ENCODE results near the gene FRMD8. TPM values are rescaled to one million over a fixed set of nuclear protein-coding genes. Genes with fewer than 3 reads are reported as not detected.

Gene FRMD8
- total and polyA plus RNA-seq, 9 of the 15 experiments (the other 6 are each of a cell fraction or from before 2014, with no cell fraction given), result 4.5 to 54.5 (median 15.8) TPM

- peak; percentile 56 to 61 for TF ChIP-seq NRF1 (conservative IDR thresholded peaks at IDR 0.05 in 1 of 2, IDR thresholded peaks at IDR 0.05 in 1 of 2)
- no peak for TF ChIP-seq PRMT5 (CRISPR knock-in tag; IDR thresholded peaks at IDR 0.05)
- TF ChIP-seq POLR2B (IDR thresholded peaks at IDR 0.05; ENCODE audit: low read depth, partially characterized antibody), result peak; percentile 43
- peak; percentile 27; the same call in 1 of the 2 replicates for TF ChIP-seq ZNF133 (CRISPR knock-in tag; IDR thresholded peaks at IDR 0.05)
- TF ChIP-seq RBM22 (IDR thresholded peaks at IDR 0.05; ENCODE audit: low read depth, low read length, poor library complexity, severe bottlenecking), result peak; percentile 33
- TF ChIP-seq RCOR1 (IDR thresholded peaks at IDR 0.05; ENCODE audit: borderline replicate concordance in 1 of 2, low read depth in 2 of 2, low read length in 2 of 2), result peak in 1 of 2 experiments; percentile 83; a peak in 2 of 4 replicates
- TF ChIP-seq ZNF274 (IDR thresholded peaks at IDR 0.05; ENCODE audit: borderline replicate concordance, low read depth, low read length), result no peak
- 0 out of 4 replicates have a peak, but pooled peaks of 1 of the 2 experiments have one; percentile 56 for TF ChIP-seq BCLAF1 (IDR thresholded peaks at IDR 0.05; ENCODE audit: borderline replicate concordance in 1 of 2, control insufficient read depth in 1 of 2, low read depth in 2 of 2, low read length in 1 of 2)
- no peak for TF ChIP-seq RFX7 (CRISPR knock-in tag; IDR thresholded peaks at IDR 0.05)
- TF ChIP-seq ZNF41 (CRISPR knock-in tag; conservative IDR thresholded peaks at IDR 0.05), result no peak
- peak; percentile 98 for TF ChIP-seq ATF3 (IDR thresholded peaks at IDR 0.05)
- TF ChIP-seq ATF3 (CRISPR knock-in tag; conservative IDR thresholded peaks at IDR 0.05), result peak; percentile 97
- TF ChIP-seq PKNOX1 (IDR thresholded peaks at IDR 0.05), result peak; percentile 70
- TF ChIP-seq CXXC5 (CRISPR knock-in tag; IDR thresholded peaks at IDR 0.05), result peak; percentile 91
- peak; percentile 88 for TF ChIP-seq MYC (IDR thresholded peaks at IDR 0.05; ENCODE audit: low read depth, low read length)
- peak; percentile 74; the same call in 1 of the 2 replicates for TF ChIP-seq MYC (CRISPR knock-in tag; IDR thresholded peaks at IDR 0.05; ENCODE audit: borderline replicate concordance, low read depth)
- peak; percentile 97 for TF ChIP-seq FOXP1 (CRISPR knock-in tag; IDR thresholded peaks at IDR 0.05)
- TF ChIP-seq ZNF75A (CRISPR knock-in tag; IDR thresholded peaks at IDR 0.05), result 0 out of 2 replicates have a peak, but pooled peaks have one; percentile 31
- TF ChIP-seq IFI16 (CRISPR knock-in tag; IDR thresholded peaks at IDR 0.05), result 0 out of 2 replicates have a peak, but pooled peaks have one; percentile 15
- TF ChIP-seq NCOA4 (IDR thresholded peaks at IDR 0.05; ENCODE audit: partially characterized antibody), result no peak
- TF ChIP-seq KHSRP (IDR thresholded peaks at IDR 0.05), result no peak
- TF ChIP-seq NEUROD1 (IDR thresholded peaks at IDR 0.05; ENCODE audit: borderline replicate concordance, low read depth, low read length, partially characterized antibody), result peak; percentile 80
- no peak for TF ChIP-seq CREBBP (IDR thresholded peaks at IDR 0.05; ENCODE audit: low read depth, low read length)
- TF ChIP-seq FOXA3 (CRISPR knock-in tag; conservative IDR thresholded peaks at IDR 0.05 in 1 of 2, IDR thresholded peaks at IDR 0.05 in 1 of 2), result peak; percentile 28 to 84; a peak in 2 of 4 replicates
These were observed 4.2 kb upstream of the FRMD8 start, which contains the start of gene SLC25A45 (continued) for GRCh38 chr11:65382033-65382803.

Data from K562 (cell line).